Kidney capillary endothelial cell (primary cell): Measurements from ENCODE around the gene NKAIN2.

ENCODE experiments used
- DNase-seq: peaks from one replicate; pipeline ENCODE4 v3.0.0-alpha.2; 2018; ENCODE audit warnings: low spot score

NKAIN2 gene

GRCh38 chr6:124825564-124825963 lies 1021.9 kb downstream of the NKAIN2 start:
- DNase-seq, result no peak

- DNase-seq, result no peak
These were observed 1026.2 kb downstream of the NKAIN2 start for GRCh38 chr6:124829822-124830221.

GRCh38 chr6:124830506-124830905 lies 1026.8 kb downstream of the NKAIN2 start:
- DNase-seq, result no peak

- peak; percentile 28 for DNase-seq
These were observed 1050.8 kb downstream of the NKAIN2 start for GRCh38 chr6:124854338-124854922.

GRCh38 chr6:124857746-124858145 lies 1054.1 kb downstream of the NKAIN2 start:
- no peak for DNase-seq

DNA sequence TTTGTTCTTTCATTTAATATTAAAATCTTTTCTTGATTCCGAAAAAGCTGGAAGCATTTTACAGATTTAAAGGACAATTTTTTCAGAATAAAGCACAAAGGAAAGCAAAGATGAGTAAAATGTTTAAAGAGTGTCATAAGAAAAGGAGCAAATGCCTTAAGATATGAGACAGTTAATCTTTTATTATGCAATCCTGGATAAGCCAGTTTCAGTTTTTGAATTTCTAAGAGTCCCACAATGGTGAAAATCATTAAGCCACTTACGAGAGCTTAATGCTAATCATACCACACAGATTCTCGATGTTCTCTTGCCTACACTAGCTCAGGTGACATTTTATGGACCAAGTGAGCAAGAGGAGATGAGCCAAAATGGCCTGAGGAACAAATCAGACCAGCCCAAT lies 1054.9 kb downstream of the NKAIN2 start:
- no peak for DNase-seq

DNA sequence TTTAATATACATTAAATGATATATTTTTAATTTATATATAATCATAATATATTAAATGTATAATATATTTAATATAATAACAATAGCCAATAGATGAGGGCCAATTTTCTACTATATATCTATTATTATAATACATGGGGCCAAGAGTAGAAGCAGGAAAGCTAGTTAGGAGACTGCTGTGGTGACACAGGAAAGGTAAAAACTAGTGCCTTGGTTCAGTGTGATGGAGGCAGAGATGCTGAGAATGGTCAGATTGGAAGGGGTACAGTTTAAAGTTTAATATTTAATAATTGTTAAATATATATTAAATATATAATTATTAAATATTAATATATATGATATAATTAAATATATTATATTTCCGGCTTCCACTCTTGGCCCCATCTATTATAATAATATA lies 1055.7 kb downstream of the NKAIN2 start:
- DNase-seq, result no peak

- no peak for DNase-seq
These were observed 1062.4 kb downstream of the NKAIN2 start for GRCh38 chr6:124866040-124866439.

DNA sequence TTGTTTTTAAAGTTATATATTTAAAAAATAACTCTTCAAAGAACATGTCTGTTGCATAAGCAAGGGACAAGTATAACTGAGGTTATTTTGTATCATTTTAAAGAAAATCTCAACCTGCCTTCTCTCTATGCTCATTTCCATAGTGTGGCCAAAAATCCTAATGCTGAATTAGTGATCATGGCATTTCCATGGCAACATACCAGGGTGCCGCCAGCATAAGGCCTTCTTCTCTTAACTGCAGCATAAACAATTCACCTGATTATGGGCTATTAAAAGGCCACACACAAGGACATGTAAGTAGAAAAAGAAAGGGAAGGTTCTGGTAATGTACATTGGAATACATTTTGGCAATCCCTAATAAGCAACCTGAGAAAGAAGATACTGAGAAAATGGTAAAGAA lies 1063.5 kb downstream of the NKAIN2 start:
- DNase-seq, result no peak

DNA sequence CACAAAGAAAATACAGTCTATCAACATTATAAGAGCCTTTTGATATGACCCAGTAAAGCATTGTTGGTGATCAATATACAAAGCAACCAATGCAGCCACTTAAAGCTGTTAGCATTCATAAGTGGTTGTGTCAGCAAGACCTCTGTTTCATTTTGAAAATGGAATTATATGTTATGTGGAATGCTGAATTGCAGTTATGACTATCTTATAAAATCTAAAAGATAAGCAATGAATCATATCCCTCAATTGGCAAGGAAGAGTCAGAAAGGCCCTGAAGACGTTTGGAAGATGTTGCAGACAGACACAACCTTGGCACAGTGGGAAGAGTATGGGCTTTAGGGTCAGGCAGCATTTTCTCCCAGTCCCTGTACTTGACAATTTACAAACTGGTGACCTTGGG lies 1064.8 kb downstream of the NKAIN2 start:
- DNase-seq, result no peak

GRCh38 chr6:124869416-124869815 lies 1065.8 kb downstream of the NKAIN2 start:
- no peak for DNase-seq

GRCh38 chr6:124870611-124871459 lies 1067.2 kb downstream of the NKAIN2 start:
- DNase-seq, result peak; percentile 59

- DNase-seq, result no peak
These were observed 1068.8 kb downstream of the NKAIN2 start for GRCh38 chr6:124872361-124873065.

DNA sequence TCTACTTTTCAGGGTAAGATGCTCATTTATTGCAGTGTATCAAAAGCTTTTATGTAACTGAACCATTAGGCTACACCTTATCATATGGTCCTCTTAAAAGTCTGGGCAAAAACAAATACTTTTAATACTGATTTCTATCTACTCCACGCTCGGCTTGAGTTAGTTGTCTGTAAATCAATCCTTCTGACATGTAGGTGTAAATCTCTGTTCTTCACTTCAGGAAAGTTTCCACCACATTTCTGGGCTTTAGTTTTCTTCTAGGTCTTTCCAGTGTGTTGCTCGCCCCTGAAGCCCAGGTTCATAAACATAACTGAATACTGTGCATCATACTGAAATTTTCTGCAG lies 1069.4 kb downstream of the NKAIN2 start:
- no peak for DNase-seq
